ENCODE data around the gene RPP25.

Gene RPP25

DNA sequence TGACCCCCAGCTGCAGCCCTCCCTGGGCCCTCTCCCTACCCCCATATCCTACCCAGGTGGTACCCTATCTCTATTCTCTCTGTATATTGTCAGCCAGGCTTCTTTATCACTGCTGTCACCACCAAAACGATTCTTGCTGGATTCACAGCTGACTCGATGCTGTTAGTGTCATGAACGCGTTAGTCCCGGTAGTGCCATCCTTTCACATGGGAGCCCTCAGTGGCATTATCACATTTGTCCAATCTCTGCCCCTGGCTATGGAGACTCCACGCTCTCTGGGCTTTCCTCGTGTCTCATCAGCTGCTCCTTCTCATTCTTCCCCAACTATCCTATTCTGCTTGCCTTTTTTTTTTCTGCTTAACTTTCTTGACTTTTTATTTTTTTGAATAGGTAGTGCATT is 45.8 kb upstream of the RPP25 start (continued):
- no peak for TF ChIP-seq ZNF70 (CRISPR knock-in tag; IDR thresholded peaks at IDR 0.05)
- TF ChIP-seq PPARA (CRISPR knock-in tag; IDR thresholded peaks at IDR 0.05; ENCODE audit: borderline replicate concordance) = no peak

DNA sequence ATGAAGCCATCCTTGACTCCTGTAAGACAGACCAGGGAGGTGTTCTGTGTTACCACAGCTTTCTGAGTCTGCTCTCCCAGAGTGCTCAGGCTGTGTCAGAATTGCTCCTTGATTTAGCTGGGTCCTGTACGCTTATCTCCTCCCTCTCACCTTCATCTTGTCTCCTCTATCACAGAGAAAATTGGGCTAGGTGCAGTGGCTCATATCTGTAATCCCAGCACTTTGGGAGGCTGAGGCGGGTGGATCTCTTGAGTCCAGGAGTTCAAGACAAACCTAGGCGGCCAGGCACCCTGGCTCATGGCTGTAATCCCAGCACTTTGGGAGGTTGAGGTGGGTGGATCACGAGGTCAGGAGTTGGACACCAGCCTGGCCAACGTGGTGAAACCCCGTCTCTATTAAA is 44.7 kb upstream of the RPP25 start:
- no peak for ATAC-seq
- no peak for TF ChIP-seq ZC3H10 (CRISPR knock-in tag; IDR thresholded peaks at IDR 0.05)
- TF ChIP-seq, protein P1, sequence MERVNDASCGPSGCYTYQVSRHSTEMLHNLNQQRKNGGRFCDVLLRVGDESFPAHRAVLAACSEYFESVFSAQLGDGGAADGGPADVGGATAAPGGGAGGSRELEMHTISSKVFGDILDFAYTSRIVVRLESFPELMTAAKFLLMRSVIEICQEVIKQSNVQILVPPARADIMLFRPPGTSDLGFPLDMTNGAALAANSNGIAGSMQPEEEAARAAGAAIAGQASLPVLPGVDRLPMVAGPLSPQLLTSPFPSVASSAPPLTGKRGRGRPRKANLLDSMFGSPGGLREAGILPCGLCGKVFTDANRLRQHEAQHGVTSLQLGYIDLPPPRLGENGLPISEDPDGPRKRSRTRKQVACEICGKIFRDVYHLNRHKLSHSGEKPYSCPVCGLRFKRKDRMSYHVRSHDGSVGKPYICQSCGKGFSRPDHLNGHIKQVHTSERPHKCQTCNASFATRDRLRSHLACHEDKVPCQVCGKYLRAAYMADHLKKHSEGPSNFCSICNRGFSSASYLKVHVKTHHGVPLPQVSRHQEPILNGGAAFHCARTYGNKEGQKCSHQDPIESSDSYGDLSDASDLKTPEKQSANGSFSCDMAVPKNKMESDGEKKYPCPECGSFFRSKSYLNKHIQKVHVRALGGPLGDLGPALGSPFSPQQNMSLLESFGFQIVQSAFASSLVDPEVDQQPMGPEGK (CRISPR knock-in tag; IDR thresholded peaks at IDR 0.05; ENCODE audit: borderline replicate concordance) = no peak
- no peak for TF ChIP-seq GLIS3 (CRISPR knock-in tag; IDR thresholded peaks at IDR 0.05)
- TF ChIP-seq ESRRG (CRISPR knock-in tag; IDR thresholded peaks at IDR 0.05) = no peak
- no peak for TF ChIP-seq ZNF565 (CRISPR knock-in tag; conservative IDR thresholded peaks at IDR 0.05; ENCODE audit: low read depth)
- no peak for TF ChIP-seq TOX (CRISPR knock-in tag; IDR thresholded peaks at IDR 0.05; ENCODE audit: borderline replicate concordance)
- TF ChIP-seq TCF4 (CRISPR knock-in tag; IDR thresholded peaks at IDR 0.05; ENCODE audit: borderline replicate concordance) = no peak
- TF ChIP-seq SNAI2 (CRISPR knock-in tag; IDR thresholded peaks at IDR 0.05) = no peak
- TF ChIP-seq PPARA (CRISPR knock-in tag; IDR thresholded peaks at IDR 0.05; ENCODE audit: borderline replicate concordance) = no peak
- no peak for TF ChIP-seq ZNF8 (CRISPR knock-in tag; IDR thresholded peaks at IDR 0.05)
- TF ChIP-seq CSDC2 (CRISPR knock-in tag; IDR thresholded peaks at IDR 0.05) = no peak
- TF ChIP-seq, protein P2, sequence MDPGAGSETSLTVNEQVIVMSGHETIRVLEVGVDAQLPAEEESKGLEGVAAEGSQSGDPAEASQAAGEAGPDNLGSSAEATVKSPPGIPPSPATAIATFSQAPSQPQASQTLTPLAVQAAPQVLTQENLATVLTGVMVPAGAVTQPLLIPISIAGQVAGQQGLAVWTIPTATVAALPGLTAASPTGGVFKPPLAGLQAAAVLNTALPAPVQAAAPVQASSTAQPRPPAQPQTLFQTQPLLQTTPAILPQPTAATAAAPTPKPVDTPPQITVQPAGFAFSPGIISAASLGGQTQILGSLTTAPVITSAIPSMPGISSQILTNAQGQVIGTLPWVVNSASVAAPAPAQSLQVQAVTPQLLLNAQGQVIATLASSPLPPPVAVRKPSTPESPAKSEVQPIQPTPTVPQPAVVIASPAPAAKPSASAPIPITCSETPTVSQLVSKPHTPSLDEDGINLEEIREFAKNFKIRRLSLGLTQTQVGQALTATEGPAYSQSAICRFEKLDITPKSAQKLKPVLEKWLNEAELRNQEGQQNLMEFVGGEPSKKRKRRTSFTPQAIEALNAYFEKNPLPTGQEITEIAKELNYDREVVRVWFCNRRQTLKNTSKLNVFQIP (CRISPR knock-in tag; IDR thresholded peaks at IDR 0.05; ENCODE audit: borderline replicate concordance, low read depth) = no peak
- TF ChIP-seq, protein P3, sequence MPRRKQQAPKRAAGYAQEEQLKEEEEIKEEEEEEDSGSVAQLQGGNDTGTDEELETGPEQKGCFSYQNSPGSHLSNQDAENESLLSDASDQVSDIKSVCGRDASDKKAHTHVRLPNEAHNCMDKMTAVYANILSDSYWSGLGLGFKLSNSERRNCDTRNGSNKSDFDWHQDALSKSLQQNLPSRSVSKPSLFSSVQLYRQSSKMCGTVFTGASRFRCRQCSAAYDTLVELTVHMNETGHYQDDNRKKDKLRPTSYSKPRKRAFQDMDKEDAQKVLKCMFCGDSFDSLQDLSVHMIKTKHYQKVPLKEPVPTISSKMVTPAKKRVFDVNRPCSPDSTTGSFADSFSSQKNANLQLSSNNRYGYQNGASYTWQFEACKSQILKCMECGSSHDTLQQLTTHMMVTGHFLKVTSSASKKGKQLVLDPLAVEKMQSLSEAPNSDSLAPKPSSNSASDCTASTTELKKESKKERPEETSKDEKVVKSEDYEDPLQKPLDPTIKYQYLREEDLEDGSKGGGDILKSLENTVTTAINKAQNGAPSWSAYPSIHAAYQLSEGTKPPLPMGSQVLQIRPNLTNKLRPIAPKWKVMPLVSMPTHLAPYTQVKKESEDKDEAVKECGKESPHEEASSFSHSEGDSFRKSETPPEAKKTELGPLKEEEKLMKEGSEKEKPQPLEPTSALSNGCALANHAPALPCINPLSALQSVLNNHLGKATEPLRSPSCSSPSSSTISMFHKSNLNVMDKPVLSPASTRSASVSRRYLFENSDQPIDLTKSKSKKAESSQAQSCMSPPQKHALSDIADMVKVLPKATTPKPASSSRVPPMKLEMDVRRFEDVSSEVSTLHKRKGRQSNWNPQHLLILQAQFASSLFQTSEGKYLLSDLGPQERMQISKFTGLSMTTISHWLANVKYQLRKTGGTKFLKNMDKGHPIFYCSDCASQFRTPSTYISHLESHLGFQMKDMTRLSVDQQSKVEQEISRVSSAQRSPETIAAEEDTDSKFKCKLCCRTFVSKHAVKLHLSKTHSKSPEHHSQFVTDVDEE (CRISPR knock-in tag; IDR thresholded peaks at IDR 0.05) = no peak
- TF ChIP-seq ARNTL (CRISPR knock-in tag; IDR thresholded peaks at IDR 0.05; ENCODE audit: borderline replicate concordance, low read depth) = no peak
- TF ChIP-seq, protein P4, sequence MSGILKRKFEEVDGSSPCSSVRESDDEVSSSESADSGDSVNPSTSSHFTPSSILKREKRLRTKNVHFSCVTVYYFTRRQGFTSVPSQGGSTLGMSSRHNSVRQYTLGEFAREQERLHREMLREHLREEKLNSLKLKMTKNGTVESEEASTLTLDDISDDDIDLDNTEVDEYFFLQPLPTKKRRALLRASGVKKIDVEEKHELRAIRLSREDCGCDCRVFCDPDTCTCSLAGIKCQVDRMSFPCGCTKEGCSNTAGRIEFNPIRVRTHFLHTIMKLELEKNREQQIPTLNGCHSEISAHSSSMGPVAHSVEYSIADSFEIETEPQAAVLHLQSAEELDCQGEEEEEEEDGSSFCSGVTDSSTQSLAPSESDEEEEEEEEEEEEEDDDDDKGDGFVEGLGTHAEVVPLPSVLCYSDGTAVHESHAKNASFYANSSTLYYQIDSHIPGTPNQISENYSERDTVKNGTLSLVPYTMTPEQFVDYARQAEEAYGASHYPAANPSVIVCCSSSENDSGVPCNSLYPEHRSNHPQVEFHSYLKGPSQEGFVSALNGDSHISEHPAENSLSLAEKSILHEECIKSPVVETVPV (CRISPR knock-in tag; IDR thresholded peaks at IDR 0.05) = no peak
- TF ChIP-seq BACH2 (CRISPR knock-in tag; IDR thresholded peaks at IDR 0.05; ENCODE audit: borderline replicate concordance) = no peak
- TF ChIP-seq RARB (CRISPR knock-in tag; IDR thresholded peaks at IDR 0.05) = no peak
- TF ChIP-seq, protein P5, sequence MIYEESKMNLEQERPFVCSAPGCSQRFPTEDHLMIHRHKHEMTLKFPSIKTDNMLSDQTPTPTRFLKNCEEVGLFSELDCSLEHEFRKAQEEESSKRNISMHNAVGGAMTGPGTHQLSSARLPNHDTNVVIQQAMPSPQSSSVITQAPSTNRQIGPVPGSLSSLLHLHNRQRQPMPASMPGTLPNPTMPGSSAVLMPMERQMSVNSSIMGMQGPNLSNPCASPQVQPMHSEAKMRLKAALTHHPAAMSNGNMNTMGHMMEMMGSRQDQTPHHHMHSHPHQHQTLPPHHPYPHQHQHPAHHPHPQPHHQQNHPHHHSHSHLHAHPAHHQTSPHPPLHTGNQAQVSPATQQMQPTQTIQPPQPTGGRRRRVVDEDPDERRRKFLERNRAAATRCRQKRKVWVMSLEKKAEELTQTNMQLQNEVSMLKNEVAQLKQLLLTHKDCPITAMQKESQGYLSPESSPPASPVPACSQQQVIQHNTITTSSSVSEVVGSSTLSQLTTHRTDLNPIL (CRISPR knock-in tag; IDR thresholded peaks at IDR 0.05; ENCODE audit: low read depth) = no peak

DNA sequence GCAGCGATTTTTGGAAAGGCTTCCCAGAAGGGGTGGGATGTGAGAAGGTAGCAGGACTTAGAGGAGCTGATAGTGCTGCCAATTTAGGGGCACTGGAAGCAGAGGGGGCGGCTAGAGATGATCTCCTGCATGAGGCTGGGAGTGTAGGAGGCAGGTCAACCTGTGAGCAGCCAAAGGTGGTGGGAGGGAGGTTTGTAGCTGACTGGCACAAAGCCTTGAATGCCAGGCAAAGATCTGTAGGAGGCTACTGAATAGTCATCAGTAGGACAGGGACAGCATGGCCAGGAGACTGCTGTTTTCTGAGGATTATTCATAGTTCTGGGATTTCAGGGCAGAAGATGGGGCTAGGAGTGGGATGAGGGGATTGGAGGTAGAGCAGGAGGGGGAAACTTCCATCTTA is 41.0 kb upstream of the RPP25 start:
- no peak for ATAC-seq
- no peak for TF ChIP-seq BACH2 (CRISPR knock-in tag; IDR thresholded peaks at IDR 0.05; ENCODE audit: borderline replicate concordance)
- no peak for TF ChIP-seq ZFP3 (CRISPR knock-in tag; IDR thresholded peaks at IDR 0.05)
- no peak for TF ChIP-seq CSDC2 (CRISPR knock-in tag; IDR thresholded peaks at IDR 0.05)
- TF ChIP-seq, protein P4 (CRISPR knock-in tag; IDR thresholded peaks at IDR 0.05) = no peak
- no peak for TF ChIP-seq ZNF8 (CRISPR knock-in tag; IDR thresholded peaks at IDR 0.05)
- no peak for TF ChIP-seq ESRRG (CRISPR knock-in tag; IDR thresholded peaks at IDR 0.05)
- no peak for TF ChIP-seq ZFP30 (CRISPR knock-in tag; IDR thresholded peaks at IDR 0.05)
- TF ChIP-seq, protein P1 (CRISPR knock-in tag; IDR thresholded peaks at IDR 0.05; ENCODE audit: borderline replicate concordance) = no peak
- TF ChIP-seq, protein P2 (CRISPR knock-in tag; IDR thresholded peaks at IDR 0.05; ENCODE audit: borderline replicate concordance, low read depth) = no peak
- no peak for TF ChIP-seq ISL1 (CRISPR knock-in tag; IDR thresholded peaks at IDR 0.05)
- TF ChIP-seq PPARA (CRISPR knock-in tag; IDR thresholded peaks at IDR 0.05; ENCODE audit: borderline replicate concordance) = no peak
- TF ChIP-seq ZNF70 (CRISPR knock-in tag; IDR thresholded peaks at IDR 0.05) = no peak

Data from SK-N-SH treated with all-trans-retinoic acid at 6 μM for 48 hours (cell line).